ENCODE results near the gene CARNS1. TPM values are rescaled to one million over a fixed set of nuclear protein-coding genes. Genes with fewer than 3 reads are reported as not detected.

CARNS1 gene
- total RNA-seq, 1 donor from 2014 or later: 1.5 TPM

- Mint-ChIP-seq H3K27ac (peak overlapping the region; percentile 78), H3K4me1 (ENCODE audit: unreplicated experiment) (peaks cover 18% of the 10 kb centered on the region), H3K4me3 (peak overlapping the region; percentile 92), H3K27me3 (no peaks in the 10 kb centered on the region), H3K36me3 (no peaks in the 10 kb centered on the region), H3K9me3 (no peaks in the 10 kb centered on the region)
- TF ChIP-seq CTCF (conservative IDR thresholded peaks at IDR 0.05): no peak
- DNase-seq (ENCODE audit: extremely low spot score, unreplicated experiment): no peak
Observed at GRCh38 chr11:67393437-67393836, 22.0 kb upstream of the CARNS1 start.

- H3K4me1 Mint-ChIP-seq (ENCODE audit: unreplicated experiment): peaks cover 17% of the 10 kb centered on the region
- H3K27me3 Mint-ChIP-seq: no peaks in the 10 kb centered on the region
- no peaks in the 10 kb centered on the region for H3K9me3 Mint-ChIP-seq
- DNase-seq (ENCODE audit: extremely low spot score, unreplicated experiment): no peak
- no peak for TF ChIP-seq CTCF (conservative IDR thresholded peaks at IDR 0.05)
- no peaks in the 10 kb centered on the region for H3K36me3 Mint-ChIP-seq
- peak overlapping the region; percentile 68 for H3K4me3 Mint-ChIP-seq
- H3K27ac Mint-ChIP-seq: peak overlapping the region; percentile 78
Observed at GRCh38 chr11:67393990-67394389, 21.5 kb upstream of the CARNS1 start.

GRCh38 chr11:67395555-67396258 is 19.8 kb upstream of the CARNS1 start:
- TF ChIP-seq CTCF (conservative IDR thresholded peaks at IDR 0.05): no peak
- no peaks in the 10 kb centered on the region for H3K27me3 Mint-ChIP-seq
- no peak overlapping the region for H3K4me3 Mint-ChIP-seq
- no peak for DNase-seq (ENCODE audit: extremely low spot score, unreplicated experiment)
- H3K9me3 Mint-ChIP-seq: no peaks in the 10 kb centered on the region
- H3K27ac Mint-ChIP-seq: no peak overlapping the region
- H3K4me1 Mint-ChIP-seq (ENCODE audit: unreplicated experiment): peaks cover 8% of the 10 kb centered on the region
- no peaks in the 10 kb centered on the region for H3K36me3 Mint-ChIP-seq

GRCh38 chr11:67396259-67396581 is 19.3 kb upstream of the CARNS1 start:
- no peaks in the 10 kb centered on the region for H3K9me3 Mint-ChIP-seq
- no peak for DNase-seq (ENCODE audit: extremely low spot score, unreplicated experiment)
- H3K27ac Mint-ChIP-seq: no peak overlapping the region
- H3K4me3 Mint-ChIP-seq: no peak overlapping the region
- H3K36me3 Mint-ChIP-seq: no peaks in the 10 kb centered on the region
- H3K27me3 Mint-ChIP-seq: no peaks in the 10 kb centered on the region
- no peak for TF ChIP-seq CTCF (conservative IDR thresholded peaks at IDR 0.05)
- peaks cover 8% of the 10 kb centered on the region for H3K4me1 Mint-ChIP-seq (ENCODE audit: unreplicated experiment)

GRCh38 chr11:67396587-67397389 is 18.7 kb upstream of the CARNS1 start:
- Mint-ChIP-seq H3K27ac (no peak overlapping the region), H3K4me1 (ENCODE audit: unreplicated experiment) (peaks cover 8% of the 10 kb centered on the region), H3K4me3 (no peak overlapping the region), H3K27me3 (no peaks in the 10 kb centered on the region), H3K9me3 (no peaks in the 10 kb centered on the region), H3K36me3 (no peaks in the 10 kb centered on the region)
- no peak for TF ChIP-seq CTCF (conservative IDR thresholded peaks at IDR 0.05)
- DNase-seq (ENCODE audit: extremely low spot score, unreplicated experiment): no peak

All from type B pancreatic cell (in vitro differentiated cells).